Endodermal cell (in vitro differentiated cells): ENCODE measurements around the gene PGD. TPM values are rescaled to one million over a fixed set of nuclear protein-coding genes. Genes with fewer than 3 reads are reported as not detected.

Source experiments
- DNase-seq: peaks from one replicate; pipeline ENCODE4 v3.0.0-alpha.2; 2017
- H3K27ac ChIP-seq: 2 replicates; pipeline ENCODE4 v1.5.1; 2013; ENCODE audit warnings: mild to moderate bottlenecking, low read depth, low read length, moderate library complexity
- H3K27me3 ChIP-seq: 2 replicates; pipeline ENCODE4 v1.6.1; 2013; ENCODE audit warnings: mild to moderate bottlenecking, low read length, moderate library complexity; ENCODE audit not compliant: insufficient read depth, control insufficient read depth, poor library complexity, severe bottlenecking
- H3K36me3 ChIP-seq: 2 replicates; pipeline ENCODE4 v1.7.0; 2013; ENCODE audit warnings: mild to moderate bottlenecking, low read length, moderate library complexity; ENCODE audit not compliant: control insufficient read depth, insufficient read depth
- H3K4me1 ChIP-seq: one replicate; pipeline ENCODE4 v1.7.0; 2013; ENCODE audit warnings: low read length; ENCODE audit not compliant: control insufficient read depth, insufficient read depth
- H3K4me3 ChIP-seq: 2 replicates; pipeline ENCODE4 v1.5.1; 2013; ENCODE audit warnings: mild to moderate bottlenecking, low read length, moderate library complexity
- H3K9ac ChIP-seq: 2 replicates; pipeline ENCODE4 v1.6.1; 2013; ENCODE audit warnings: mild to moderate bottlenecking, low read length, moderate library complexity; ENCODE audit not compliant: poor library complexity, severe bottlenecking; ENCODE audit errors: extremely low read depth
- H3K9me3 ChIP-seq: 2 replicates; pipeline ENCODE4 v1.6.1; 2013; ENCODE audit warnings: mild to moderate bottlenecking, low read length, moderate library complexity; ENCODE audit not compliant: control insufficient read depth
- H3K27ac Mint-ChIP-seq: 2 replicates; pipeline ENCODE4 v1.8.0; 2020; ENCODE audit warnings: mixed read lengths
- H3K27me3 Mint-ChIP-seq: 2 replicates; pipeline ENCODE4 v1.8.0; 2021; ENCODE audit warnings: mild to moderate bottlenecking, mixed read lengths; ENCODE audit not compliant: insufficient read depth
- H3K36me3 Mint-ChIP-seq: 2 replicates; pipeline ENCODE4 v1.8.0; 2020; ENCODE audit warnings: low read depth, mixed read lengths
- H3K4me1 Mint-ChIP-seq: 2 replicates; pipeline ENCODE4 v1.8.0; 2020; ENCODE audit warnings: mixed read lengths
- H3K4me3 Mint-ChIP-seq: 2 replicates; pipeline ENCODE4 v1.8.0; 2020; ENCODE audit warnings: mild to moderate bottlenecking, moderate library complexity, mixed read lengths
- H3K9me3 Mint-ChIP-seq: 2 replicates; pipeline ENCODE4 v1.8.0; 2020; ENCODE audit warnings: mild to moderate bottlenecking, mixed read lengths
- WGBS, 2 experiments: methylation state at CpG; one replicate each; pipeline versions ENCODE4 v1.1.5 to v1.1.7; 2013; ENCODE audit warnings: missing lambda C conversion rate in 2 of 2, mixed read lengths in 1 of 2; ENCODE audit not compliant: insufficient coverage in 1 of 2, insufficient read length in 1 of 2; 5-methylcytosine and 5-hydroxymethylcytosine counted together
- total RNA-seq, 2 donors: library from RNA; stranded (reverse); fragmentation: NEBNext Ultra II Directional in 1 of 2; extraction: Animal tissue kit (Norgen Biotek cat#: 25700) in 1 of 2; gene quantifications; 2 replicates in 1 of 2; 3 replicates in 1 of 2; pipeline ENCODE4 v1.2.1, GENCODE V29; 2021
- TF ChIP-seq, protein P1 (sequence below): fragments of 200-600 bp; sonication (generic); conservative IDR thresholded peaks from 2 replicates; pipeline ENCODE4 v1.5.0; 2021; ENCODE audit warnings: antibody characterized with exemption, mild to moderate bottlenecking

PGD gene
- total RNA-seq, 2 donors from 2014 or later: 198 to 217 TPM

DNA sequence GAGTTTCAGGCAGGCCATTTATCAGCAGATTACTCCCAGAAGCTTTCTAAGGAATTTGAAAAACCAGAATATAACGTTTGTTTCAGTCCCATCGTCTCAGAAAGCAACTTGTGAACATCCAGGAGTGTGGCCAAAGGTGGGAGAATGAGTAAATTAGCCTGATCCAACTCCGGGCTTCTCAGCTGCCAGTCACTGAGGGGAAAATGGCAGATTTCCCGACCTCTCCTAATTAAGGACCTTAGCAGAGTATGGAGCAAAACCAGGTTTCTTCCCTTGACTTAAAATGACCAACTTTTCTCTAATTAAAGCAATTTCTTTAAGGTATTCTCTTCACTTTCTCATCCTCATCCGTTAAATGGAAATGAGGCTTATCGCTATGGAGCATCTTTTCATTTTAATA is 52.0 kb downstream of the PGD start:
- H3K27ac ChIP-seq: no peak overlapping the region
- H3K4me3 ChIP-seq: no peak overlapping the region
- peaks cover 8% of the 10 kb centered on the region for H3K4me1 Mint-ChIP-seq
- peaks cover 3% of the 10 kb centered on the region for H3K9me3 Mint-ChIP-seq
- H3K4me3 Mint-ChIP-seq: no peak overlapping the region
- H3K36me3 Mint-ChIP-seq: peaks cover 18% of the 10 kb centered on the region
- no peaks in the 10 kb centered on the region for H3K4me1 ChIP-seq
- no peaks in the 10 kb centered on the region for H3K27me3 Mint-ChIP-seq
- H3K36me3 ChIP-seq: peaks cover under 1% of the 10 kb centered on the region
- no peak overlapping the region for H3K9ac ChIP-seq
- H3K27me3 ChIP-seq: no peaks in the 10 kb centered on the region
- 79 to 80% methylated on average over 6 of the region's 6 CpGs for WGBS, 2 experiments
- H3K27ac Mint-ChIP-seq: no peak overlapping the region
- TF ChIP-seq, protein P1, sequence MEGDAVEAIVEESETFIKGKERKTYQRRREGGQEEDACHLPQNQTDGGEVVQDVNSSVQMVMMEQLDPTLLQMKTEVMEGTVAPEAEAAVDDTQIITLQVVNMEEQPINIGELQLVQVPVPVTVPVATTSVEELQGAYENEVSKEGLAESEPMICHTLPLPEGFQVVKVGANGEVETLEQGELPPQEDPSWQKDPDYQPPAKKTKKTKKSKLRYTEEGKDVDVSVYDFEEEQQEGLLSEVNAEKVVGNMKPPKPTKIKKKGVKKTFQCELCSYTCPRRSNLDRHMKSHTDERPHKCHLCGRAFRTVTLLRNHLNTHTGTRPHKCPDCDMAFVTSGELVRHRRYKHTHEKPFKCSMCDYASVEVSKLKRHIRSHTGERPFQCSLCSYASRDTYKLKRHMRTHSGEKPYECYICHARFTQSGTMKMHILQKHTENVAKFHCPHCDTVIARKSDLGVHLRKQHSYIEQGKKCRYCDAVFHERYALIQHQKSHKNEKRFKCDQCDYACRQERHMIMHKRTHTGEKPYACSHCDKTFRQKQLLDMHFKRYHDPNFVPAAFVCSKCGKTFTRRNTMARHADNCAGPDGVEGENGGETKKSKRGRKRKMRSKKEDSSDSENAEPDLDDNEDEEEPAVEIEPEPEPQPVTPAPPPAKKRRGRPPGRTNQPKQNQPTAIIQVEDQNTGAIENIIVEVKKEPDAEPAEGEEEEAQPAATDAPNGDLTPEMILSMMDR: no peak
- DNase-seq: no peak
- peaks cover 8% of the 10 kb centered on the region for H3K9me3 ChIP-seq

DNA sequence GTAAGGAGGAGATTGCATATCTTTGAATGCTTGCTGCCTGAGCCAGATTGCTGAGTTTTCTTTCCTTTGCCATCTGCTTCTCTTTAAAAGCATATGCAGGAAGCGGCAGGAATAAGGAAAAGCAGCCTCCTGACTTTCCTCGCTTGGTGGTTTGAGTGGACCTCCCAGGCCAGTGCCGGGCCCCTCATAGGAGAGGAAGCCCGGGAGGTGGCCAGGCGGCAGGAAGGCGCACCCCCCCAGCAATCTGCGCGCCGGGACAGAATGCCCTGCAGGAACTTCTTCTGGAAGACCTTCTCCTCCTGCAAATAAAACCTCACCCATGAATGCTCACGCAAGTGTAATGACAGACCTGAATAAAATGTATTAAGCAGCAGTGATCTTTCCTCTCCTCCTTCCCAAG is 52.4 kb downstream of the PGD start:
- TF ChIP-seq, protein P1: no peak
- peak; percentile 63 for DNase-seq
- Mint-ChIP-seq H3K4me1 (peaks cover 8% of the 10 kb centered on the region), H3K27me3 (no peaks in the 10 kb centered on the region), H3K9me3 (peaks cover 6% of the 10 kb centered on the region), H3K27ac (no peak overlapping the region), H3K4me3 (no peak overlapping the region), H3K36me3 (peaks cover 22% of the 10 kb centered on the region)
- H3K4me1 ChIP-seq: no peaks in the 10 kb centered on the region
- H3K36me3 ChIP-seq: no peaks in the 10 kb centered on the region
- WGBS, 2 experiments: 43 to 52% methylated on average over 9 to 10 of the region's 10 CpGs
- H3K9ac ChIP-seq: no peak overlapping the region
- no peaks in the 10 kb centered on the region for H3K27me3 ChIP-seq
- peaks cover 8% of the 10 kb centered on the region for H3K9me3 ChIP-seq
- H3K4me3 ChIP-seq: no peak overlapping the region
- peak overlapping the region; percentile 2 for H3K27ac ChIP-seq

DNA sequence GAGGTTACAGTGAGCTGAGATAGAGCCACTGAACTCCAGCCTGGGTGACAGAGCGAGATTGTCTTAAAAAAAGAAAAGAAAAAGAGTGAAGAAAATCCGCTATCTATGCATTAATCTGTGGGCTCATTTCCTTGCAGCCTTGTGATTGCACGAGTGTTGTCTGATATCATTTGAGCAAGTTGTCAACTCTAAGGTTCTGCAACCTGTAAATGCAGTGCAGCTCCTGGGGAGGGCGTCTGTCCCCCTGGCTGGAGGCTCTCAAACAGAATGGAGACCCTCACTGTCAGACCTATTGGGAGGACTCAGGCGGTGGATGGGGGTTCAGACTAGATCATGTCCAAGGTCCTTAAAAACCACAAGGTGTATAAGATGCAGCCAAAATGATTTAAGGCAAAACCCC is 57.2 kb downstream of the PGD start:
- Histone ChIP-seq H3K4me1 (no peaks in the 10 kb centered on the region), H3K27me3 (no peaks in the 10 kb centered on the region), H3K9ac (no peak overlapping the region), H3K36me3 (peaks cover 19% of the 10 kb centered on the region), H3K27ac (no peak overlapping the region), H3K4me3 (no peak overlapping the region), H3K9me3 (peaks cover 8% of the 10 kb centered on the region)
- 85 to 92% methylated on average over 3 to 5 of the region's 5 CpGs for WGBS, 2 experiments
- Mint-ChIP-seq H3K27ac (no peak overlapping the region), H3K36me3 (peaks cover 36% of the 10 kb centered on the region), H3K9me3 (peaks cover 6% of the 10 kb centered on the region), H3K27me3 (no peaks in the 10 kb centered on the region), H3K4me1 (peaks cover 11% of the 10 kb centered on the region), H3K4me3 (no peak overlapping the region)
- TF ChIP-seq, protein P1: peak; percentile 54
- DNase-seq: no peak
